ENCODE measurements around the gene DTX3. TPM values are rescaled to one million over a fixed set of nuclear protein-coding genes. Genes with fewer than 3 reads are reported as not detected.

DTX3 gene
- total and polyA plus RNA-seq, 2 of the 13 experiments (the other 11 are each of a cell fraction or from before 2014, with no cell fraction given) = 9.0 to 27.2 TPM

DNA sequence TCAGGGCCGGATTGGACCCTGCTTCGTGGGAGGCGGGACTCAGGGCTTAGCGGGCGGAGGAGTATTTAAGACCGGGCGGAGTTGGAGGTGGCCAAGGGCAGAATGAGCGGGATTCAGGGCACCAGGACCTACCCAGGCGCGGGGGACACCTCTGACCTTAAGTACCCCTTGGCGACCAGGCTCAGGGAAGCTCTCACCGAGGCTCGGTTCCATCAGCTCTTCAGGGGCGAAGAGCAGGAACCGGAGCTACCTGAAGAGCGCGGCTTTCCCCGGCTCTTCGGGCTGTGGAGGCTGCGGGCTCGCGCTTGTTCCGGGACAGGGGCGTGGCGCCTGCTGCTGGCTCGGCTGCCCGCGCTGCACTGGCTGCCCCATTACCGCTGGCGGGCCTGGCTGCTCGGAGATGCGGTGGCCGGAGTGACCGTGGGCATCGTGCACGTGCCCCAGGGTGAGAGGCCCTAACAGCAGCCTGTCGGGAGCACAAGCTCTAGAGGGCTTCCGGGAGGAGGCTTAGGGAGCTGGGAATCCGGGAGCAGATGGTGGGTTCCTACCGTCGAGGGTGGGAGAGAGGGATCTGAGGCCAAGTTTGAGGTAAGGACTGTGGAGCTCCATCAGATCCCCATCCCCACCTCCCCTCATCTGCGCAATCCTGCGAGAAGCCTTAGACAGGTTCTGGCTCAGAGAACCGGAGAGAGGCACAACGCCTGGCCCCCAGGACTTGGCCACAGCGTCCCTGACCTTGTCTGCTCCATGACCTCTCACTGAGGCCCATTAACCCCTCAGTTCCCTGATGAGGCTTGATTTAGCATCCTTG, 15.0 kb downstream of the DTX3 start (continued):
- TF ChIP-seq KAT2B (IDR thresholded peaks at IDR 0.05; ENCODE audit: borderline replicate concordance, low read depth, low read length) (no peak), PAX8 (CRISPR knock-in tag; IDR thresholded peaks at IDR 0.05; ENCODE audit: borderline replicate concordance) (no peak), KDM4B (CRISPR knock-in tag; IDR thresholded peaks at IDR 0.05) (no peak), DPF2 (CRISPR knock-in tag; IDR thresholded peaks at IDR 0.05; ENCODE audit: borderline replicate concordance, low read depth) (no peak), THAP11 (CRISPR knock-in tag; IDR thresholded peaks at IDR 0.05) (no peak), HIVEP1 (CRISPR knock-in tag; IDR thresholded peaks at IDR 0.05) (no peak), SALL1 (CRISPR knock-in tag; IDR thresholded peaks at IDR 0.05) (no peak), RCOR2 (CRISPR knock-in tag; IDR thresholded peaks at IDR 0.05) (0 out of 2 replicates have a peak, but pooled peaks have one; percentile 14), ZNF589 (CRISPR knock-in tag; conservative IDR thresholded peaks at IDR 0.05) (no peak), MXD4 (CRISPR knock-in tag; IDR thresholded peaks at IDR 0.05) (no peak), STAG1 (CRISPR knock-in tag; IDR thresholded peaks at IDR 0.05) (peak; percentile 23; the same call in 1 of the 2 replicates), CENPT (CRISPR knock-in tag; IDR thresholded peaks at IDR 0.05; ENCODE audit: low read depth) (no peak), ZSCAN12 (CRISPR knock-in tag; IDR thresholded peaks at IDR 0.05) (no peak), ZFYVE20 (CRISPR knock-in tag; IDR thresholded peaks at IDR 0.05; ENCODE audit: borderline replicate concordance, low read depth) (no peak), ZNF644 (CRISPR knock-in tag; IDR thresholded peaks at IDR 0.05; ENCODE audit: low read depth) (no peak), KLF16 (CRISPR knock-in tag; IDR thresholded peaks at IDR 0.05) (no peak), JUNB (CRISPR knock-in tag; IDR thresholded peaks at IDR 0.05; ENCODE audit: borderline replicate concordance) (no peak), ARNT (IDR thresholded peaks at IDR 0.05) (no peak), ZNF530 (CRISPR knock-in tag; IDR thresholded peaks at IDR 0.05; ENCODE audit: low read depth) (no peak), KMT2B (CRISPR knock-in tag; IDR thresholded peaks at IDR 0.05) (no peak), STAT5B (CRISPR knock-in tag; IDR thresholded peaks at IDR 0.05) (no peak)
- TF ChIP-seq, protein P1, sequence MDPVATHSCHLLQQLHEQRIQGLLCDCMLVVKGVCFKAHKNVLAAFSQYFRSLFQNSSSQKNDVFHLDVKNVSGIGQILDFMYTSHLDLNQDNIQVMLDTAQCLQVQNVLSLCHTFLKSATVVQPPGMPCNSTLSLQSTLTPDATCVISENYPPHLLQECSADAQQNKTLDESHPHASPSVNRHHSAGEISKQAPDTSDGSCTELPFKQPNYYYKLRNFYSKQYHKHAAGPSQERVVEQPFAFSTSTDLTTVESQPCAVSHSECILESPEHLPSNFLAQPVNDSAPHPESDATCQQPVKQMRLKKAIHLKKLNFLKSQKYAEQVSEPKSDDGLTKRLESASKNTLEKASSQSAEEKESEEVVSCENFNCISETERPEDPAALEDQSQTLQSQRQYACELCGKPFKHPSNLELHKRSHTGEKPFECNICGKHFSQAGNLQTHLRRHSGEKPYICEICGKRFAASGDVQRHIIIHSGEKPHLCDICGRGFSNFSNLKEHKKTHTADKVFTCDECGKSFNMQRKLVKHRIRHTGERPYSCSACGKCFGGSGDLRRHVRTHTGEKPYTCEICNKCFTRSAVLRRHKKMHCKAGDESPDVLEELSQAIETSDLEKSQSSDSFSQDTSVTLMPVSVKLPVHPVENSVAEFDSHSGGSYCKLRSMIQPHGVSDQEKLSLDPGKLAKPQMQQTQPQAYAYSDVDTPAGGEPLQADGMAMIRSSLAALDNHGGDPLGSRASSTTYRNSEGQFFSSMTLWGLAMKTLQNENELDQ (CRISPR knock-in tag; IDR thresholded peaks at IDR 0.05; ENCODE audit: borderline replicate concordance) = no peak
- TF ChIP-seq, protein P2, sequence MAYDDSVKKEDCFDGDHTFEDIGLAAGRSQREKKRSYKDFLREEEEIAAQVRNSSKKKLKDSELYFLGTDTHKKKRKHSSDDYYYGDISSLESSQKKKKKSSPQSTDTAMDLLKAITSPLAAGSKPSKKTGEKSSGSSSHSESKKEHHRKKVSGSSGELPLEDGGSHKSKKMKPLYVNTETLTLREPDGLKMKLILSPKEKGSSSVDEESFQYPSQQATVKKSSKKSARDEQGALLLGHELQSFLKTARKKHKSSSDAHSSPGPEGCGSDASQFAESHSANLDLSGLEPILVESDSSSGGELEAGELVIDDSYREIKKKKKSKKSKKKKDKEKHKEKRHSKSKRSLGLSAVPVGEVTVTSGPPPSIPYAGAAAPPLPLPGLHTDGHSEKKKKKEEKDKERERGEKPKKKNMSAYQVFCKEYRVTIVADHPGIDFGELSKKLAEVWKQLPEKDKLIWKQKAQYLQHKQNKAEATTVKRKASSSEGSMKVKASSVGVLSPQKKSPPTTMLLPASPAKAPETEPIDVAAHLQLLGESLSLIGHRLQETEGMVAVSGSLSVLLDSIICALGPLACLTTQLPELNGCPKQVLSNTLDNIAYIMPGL (CRISPR knock-in tag; IDR thresholded peaks at IDR 0.05; ENCODE audit: borderline replicate concordance in 1 of 2, low read depth in 1 of 2) = peak; percentile 25 to 39; a peak in 2 of 4 replicates
- TF ChIP-seq, protein P3, sequence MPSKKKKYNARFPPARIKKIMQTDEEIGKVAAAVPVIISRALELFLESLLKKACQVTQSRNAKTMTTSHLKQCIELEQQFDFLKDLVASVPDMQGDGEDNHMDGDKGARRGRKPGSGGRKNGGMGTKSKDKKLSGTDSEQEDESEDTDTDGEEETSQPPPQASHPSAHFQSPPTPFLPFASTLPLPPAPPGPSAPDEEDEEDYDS (CRISPR knock-in tag; IDR thresholded peaks at IDR 0.05) = no peak

All from HepG2 (cell line).